Gastrocnemius medialis (tissue), 4 donors: ENCODE data around the gene C16orf96. TPM values are rescaled to one million over a fixed set of nuclear protein-coding genes. Genes with fewer than 3 reads are reported as not detected.

Experiments used
- ATAC-seq, 2 donors: fragments of 150-250 bp; one replicate each; pipeline ENCODE4 v1.9.1; 2016
- DNase-seq, 2 donors: peaks; one replicate each; pipeline ENCODE4 v3.0.0-alpha.2; 2019
- H3K27ac ChIP-seq, 4 donors: fragments of 200-600 bp; sonication (generic); 1 replicate in 1 of 4; 2 replicates in 3 of 4; pipeline ENCODE4 v1.5.1; 2016 to 2018; ENCODE audit warnings: mild to moderate bottlenecking in 2 of 4, moderate library complexity in 1 of 4
- H3K27me3 ChIP-seq, 3 donors: fragments of 200-600 bp; sonication (generic) in 2 of 3; 1 replicate in 1 of 3; 2 replicates in 2 of 3; pipeline versions ENCODE4 v1.5.1 to v1.6.0; 2016 to 2019; ENCODE audit warnings: mild to moderate bottlenecking in 1 of 3, moderate library complexity in 1 of 3
- H3K36me3 ChIP-seq, 2 donors: fragments of 200-600 bp; sonication (generic) in 1 of 2; one replicate each; pipeline ENCODE4 v1.5.1; 2017 to 2018
- H3K4me1 ChIP-seq, 2 donors: fragments of 200-600 bp; sonication (generic) in 1 of 2; one replicate each; pipeline ENCODE4 v1.5.1; 2016 to 2017; ENCODE audit warnings: mild to moderate bottlenecking in 2 of 2
- H3K4me3 ChIP-seq, 4 donors: fragments of 200-600 bp; sonication (generic) in 3 of 4; 1 replicate in 1 of 4; 2 replicates in 3 of 4; pipeline ENCODE4 v1.5.1; 2016 to 2019; ENCODE audit warnings: mild to moderate bottlenecking in 2 of 4
- H3K9me3 ChIP-seq, 3 donors: fragments of 200-600 bp; sonication (generic) in 2 of 3; 1 replicate in 1 of 3; 2 replicates in 2 of 3; pipeline ENCODE4 v1.5.1; 2016 to 2019
- POLR2A ChIP-seq, 2 donors: fragments of 450-650 bp; IDR thresholded peaks; one replicate each; pipeline ENCODE4 v1.6.1; 2017; ENCODE audit warnings: antibody characterized with exemption in 2 of 2, mild to moderate bottlenecking in 2 of 2, moderate library complexity in 2 of 2
- in situ Hi-C, 4 donors: fragments of 200-750 bp; cut with MboI; loops; one replicate each; pipeline versions ENCODE4 v1.15.0 to v1.8.0; 2017; ENCODE audit warnings: low sequenced_read_pairs in 4 of 4
- intact Hi-C: fragments of 100-400 bp; cut with DNase I; formaldehyde crosslinking; loops from one replicate; pipeline ENCODE4 v1.15.1; 2023; ENCODE audit warnings: low total_unique reads
- total RNA-seq, 4 donors: library from RNA; depleted of rRNA; stranded (reverse); fragments of >200 nt; gene quantifications; one replicate each; pipeline versions ENCODE4 v1.1.0 to v1.2.3, GENCODE V29; 2016
- TF ChIP-seq, protein P1 (sequence below), 5 experiments: fragments of 450-650 bp in 3 of 5; fragments of 200-600 bp in 2 of 5; sonication (generic) in 2 of 5; IDR thresholded peaks in 4 of 5; conservative IDR thresholded peaks in 1 of 5; 1 replicate in 4 of 5; 2 replicates in 1 of 5; pipeline ENCODE4 v1.5.1; 2016 to 2019; ENCODE audit warnings: antibody characterized with exemption in 5 of 5, mild to moderate bottlenecking in 3 of 5, moderate library complexity in 3 of 5

The C16orf96 gene
- total RNA-seq, 4 donors from 2014 or later: 0.15 to 0.59 TPM; not detected in 2

DNA sequence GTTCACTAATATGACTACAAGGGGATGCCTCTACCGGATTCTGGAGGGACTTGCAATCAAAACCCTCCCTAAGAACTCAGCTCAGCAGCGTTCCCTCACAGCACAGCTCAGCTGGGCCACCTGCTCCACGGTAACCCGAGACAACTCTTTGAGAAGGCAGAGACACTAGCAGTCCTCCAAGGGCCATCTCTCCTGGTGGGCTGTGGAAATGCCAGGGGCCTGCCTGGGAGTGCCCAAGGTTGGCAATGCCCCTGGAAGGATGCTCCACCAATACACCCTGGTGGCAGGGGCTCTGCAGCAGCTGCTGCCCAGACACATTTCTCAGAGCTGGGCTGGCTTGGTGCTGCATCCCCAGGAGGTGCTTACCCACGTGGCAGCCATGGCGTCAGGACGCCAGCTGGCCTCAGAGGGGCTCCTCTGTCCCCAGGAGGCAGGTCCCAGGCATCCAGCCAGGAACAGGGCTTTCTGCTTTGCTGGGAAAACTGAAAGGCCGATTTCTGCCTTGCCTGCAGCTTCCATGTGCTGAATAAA, 34.0 kb upstream of the C16orf96 start:
- in situ Hi-C loops: loop anchor here in 1 of 4 donors (25.0 kb wide), 1 partner anchor 90 kb away; the partner anchor contains the start of genes MGRN1 and UBALD1
- Histone ChIP-seq H3K27me3 (no peaks in the 10 kb centered on the region), H3K27ac (peak overlapping the region; percentile 23 to 76 (median 62)), H3K4me1 (peaks cover 40 to 68% of the 10 kb centered on the region in 2 donors), H3K4me3 (no peak overlapping the region), H3K9me3 (no peaks in the 10 kb centered on the region), H3K36me3 (no peaks in the 10 kb centered on the region)
- intact Hi-C loops: no loop called here
- ATAC-seq (peak; percentile 42 to 58), DNase-seq (peak in 1 of 2 donors; percentile 50)
- TF ChIP-seq, protein P1, sequence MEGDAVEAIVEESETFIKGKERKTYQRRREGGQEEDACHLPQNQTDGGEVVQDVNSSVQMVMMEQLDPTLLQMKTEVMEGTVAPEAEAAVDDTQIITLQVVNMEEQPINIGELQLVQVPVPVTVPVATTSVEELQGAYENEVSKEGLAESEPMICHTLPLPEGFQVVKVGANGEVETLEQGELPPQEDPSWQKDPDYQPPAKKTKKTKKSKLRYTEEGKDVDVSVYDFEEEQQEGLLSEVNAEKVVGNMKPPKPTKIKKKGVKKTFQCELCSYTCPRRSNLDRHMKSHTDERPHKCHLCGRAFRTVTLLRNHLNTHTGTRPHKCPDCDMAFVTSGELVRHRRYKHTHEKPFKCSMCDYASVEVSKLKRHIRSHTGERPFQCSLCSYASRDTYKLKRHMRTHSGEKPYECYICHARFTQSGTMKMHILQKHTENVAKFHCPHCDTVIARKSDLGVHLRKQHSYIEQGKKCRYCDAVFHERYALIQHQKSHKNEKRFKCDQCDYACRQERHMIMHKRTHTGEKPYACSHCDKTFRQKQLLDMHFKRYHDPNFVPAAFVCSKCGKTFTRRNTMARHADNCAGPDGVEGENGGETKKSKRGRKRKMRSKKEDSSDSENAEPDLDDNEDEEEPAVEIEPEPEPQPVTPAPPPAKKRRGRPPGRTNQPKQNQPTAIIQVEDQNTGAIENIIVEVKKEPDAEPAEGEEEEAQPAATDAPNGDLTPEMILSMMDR (IDR thresholded peaks at IDR 0.05 in 4 of 5, conservative IDR thresholded peaks at IDR 0.05 in 1 of 5): peak in 1 of 5 experiments; percentile 5
- no peak for TF ChIP-seq POLR2A (IDR thresholded peaks at IDR 0.05)

DNA sequence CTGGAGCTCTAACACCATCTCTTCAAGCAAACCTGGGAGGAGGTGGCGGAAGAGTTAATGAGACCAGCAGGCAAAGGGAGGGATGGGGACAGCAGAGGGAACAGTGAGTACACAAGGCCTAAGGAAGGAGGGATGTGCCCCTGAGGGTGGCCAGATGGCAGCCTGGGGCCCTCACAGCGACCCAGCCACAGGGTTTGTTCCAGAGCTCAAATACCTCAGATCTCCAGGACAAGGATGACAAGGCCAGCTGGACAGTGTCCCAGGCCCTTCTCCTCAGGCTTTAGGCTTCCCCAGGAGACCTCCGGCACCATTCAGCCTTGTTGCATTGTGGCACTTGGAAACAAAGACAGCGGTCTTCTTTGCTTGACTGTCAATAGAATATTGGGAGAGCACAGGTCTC, 32.5 kb upstream of the C16orf96 start:
- Histone ChIP-seq H3K36me3 (no peaks in the 10 kb centered on the region), H3K27me3 (no peaks in the 10 kb centered on the region), H3K4me1 (peaks cover 40 to 67% of the 10 kb centered on the region in 2 donors), H3K4me3 (no peak overlapping the region), H3K9me3 (no peaks in the 10 kb centered on the region), H3K27ac (peak overlapping the region; percentile 13 to 76 (median 47))
- TF ChIP-seq POLR2A (IDR thresholded peaks at IDR 0.05): no peak
- TF ChIP-seq, protein P1 (IDR thresholded peaks at IDR 0.05 in 4 of 5, conservative IDR thresholded peaks at IDR 0.05 in 1 of 5): no peak
- DNase-seq: no peak
- intact Hi-C loops (no loop called here), in situ Hi-C loops (loop anchor here in 1 of 4 donors (25.0 kb wide), 1 partner anchor 89 kb away; the partner anchor contains the start of genes MGRN1 and UBALD1)
- no peak for ATAC-seq

DNA sequence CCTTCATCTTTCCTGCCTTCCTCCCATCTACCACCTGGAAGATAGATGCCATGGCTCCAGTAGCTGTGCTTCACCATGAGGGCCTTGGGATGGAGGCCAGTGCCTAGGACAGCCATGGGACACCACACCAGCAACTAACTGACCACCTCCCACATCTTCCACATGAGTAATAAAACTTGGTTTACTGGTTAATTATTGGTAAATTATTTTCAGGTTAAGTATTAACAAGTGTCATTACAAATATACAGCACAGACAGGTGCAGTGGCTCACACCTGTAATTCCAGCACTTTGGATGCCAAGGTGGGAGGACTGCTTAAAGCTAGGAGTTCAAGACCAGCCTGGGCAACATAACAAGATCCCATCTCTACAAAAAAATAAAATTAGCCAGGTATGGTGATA, 31.6 kb upstream of the C16orf96 start:
- Histone ChIP-seq H3K4me1 (peaks cover 43 to 72% of the 10 kb centered on the region in 2 donors), H3K36me3 (no peaks in the 10 kb centered on the region), H3K27ac (peak overlapping the region in 3 of 4 donors; percentile 39 to 71 (median 64)), H3K9me3 (no peaks in the 10 kb centered on the region), H3K4me3 (no peak overlapping the region), H3K27me3 (no peaks in the 10 kb centered on the region)
- TF ChIP-seq, protein P1 (IDR thresholded peaks at IDR 0.05 in 4 of 5, conservative IDR thresholded peaks at IDR 0.05 in 1 of 5): no peak
- no peak for TF ChIP-seq POLR2A (IDR thresholded peaks at IDR 0.05)
- no peak for DNase-seq
- no peak for ATAC-seq
- intact Hi-C loops (no loop called here), in situ Hi-C loops (loop anchor here in 1 of 4 donors (25.0 kb wide), 1 partner anchor 88 kb away; the partner anchor contains the start of genes MGRN1 and UBALD1)

DNA sequence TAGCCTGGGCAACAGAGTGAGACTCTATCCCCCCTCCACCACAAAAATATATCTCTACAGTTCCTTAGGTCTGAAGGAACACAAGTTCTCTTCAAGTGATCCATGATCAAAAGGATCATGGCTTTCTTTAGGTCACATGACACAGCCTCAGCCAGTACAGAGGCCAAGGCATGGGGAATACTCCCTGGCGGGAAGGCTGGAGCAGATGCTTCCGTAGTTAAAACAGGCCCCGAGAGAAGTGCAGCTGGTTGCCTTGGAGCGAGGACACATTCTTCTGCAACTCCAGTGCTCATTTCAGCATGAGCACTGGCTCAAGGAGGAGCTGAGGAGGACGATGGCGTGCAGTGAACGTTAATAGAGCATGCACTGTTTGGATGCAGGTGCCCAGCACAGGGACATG, 31.1 kb upstream of the C16orf96 start:
- TF ChIP-seq, protein P1 (IDR thresholded peaks at IDR 0.05 in 4 of 5, conservative IDR thresholded peaks at IDR 0.05 in 1 of 5): no peak
- no peak for TF ChIP-seq POLR2A (IDR thresholded peaks at IDR 0.05)
- Histone ChIP-seq H3K4me3 (no peak overlapping the region), H3K9me3 (no peaks in the 10 kb centered on the region), H3K4me1 (peaks cover 47 to 73% of the 10 kb centered on the region in 2 donors), H3K36me3 (no peaks in the 10 kb centered on the region), H3K27ac (peak overlapping the region; percentile 5 to 71 (median 52)), H3K27me3 (no peaks in the 10 kb centered on the region)
- intact Hi-C loops (no loop called here), in situ Hi-C loops (no loop called here)
- ATAC-seq (peak; percentile 26 to 44), DNase-seq (peak in 1 of 2 donors; percentile 53)
